ENCODE results near the gene SRPK2. TPM values are rescaled to one million over a fixed set of nuclear protein-coding genes. Genes with fewer than 3 reads are reported as not detected.
"Not testable (repeated sequence)": the region's sequence is repeated elsewhere in the genome, so short reads cannot be mapped to it uniquely, and the experiment has no call there.

SRPK2 gene
- polyA plus RNA-seq, 1 donor: 26.7 TPM

DNA sequence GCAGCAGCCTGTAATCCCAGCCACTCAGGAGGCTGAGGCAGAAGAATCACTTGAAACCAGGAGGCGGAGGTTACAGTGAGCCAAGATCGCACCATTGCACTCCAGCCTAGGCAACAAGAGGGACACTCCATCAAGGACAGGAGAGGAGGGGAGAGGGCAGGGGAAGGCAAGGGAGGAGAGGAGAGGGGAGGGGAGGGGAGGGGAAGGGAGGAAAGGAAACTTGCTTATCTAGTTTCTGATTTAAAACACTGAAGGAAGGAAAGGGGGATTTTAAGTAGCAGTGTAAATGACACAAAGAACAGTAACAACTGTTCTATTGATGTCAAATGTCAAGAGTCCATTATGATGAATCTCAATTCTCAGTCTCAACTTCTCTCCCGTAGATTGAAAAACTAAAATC lies 43.7 kb downstream of the SRPK2 start:
- no CpG with 5 or more reads among the region's 3 CpGs for WGBS (ENCODE audit: insufficient coverage, low lambda C conversion rate)
- H3K27ac ChIP-seq (ENCODE audit: low read length): no peak overlapping the region

GRCh38 chr7:105339404-105340323 lies 49.1 kb downstream of the SRPK2 start:
- no peaks in the 10 kb centered on the region for H3K36me3 ChIP-seq (ENCODE audit: control insufficient read depth, insufficient read depth, low read length)
- H3K4me1 ChIP-seq (ENCODE audit: control insufficient read depth, insufficient read depth, low read length): no peaks in the 10 kb centered on the region
- H3K4me3 ChIP-seq (ENCODE audit: low read length): no peak overlapping the region
- 100% methylated on average over 2 of the region's 12 CpGs for WGBS (ENCODE audit: insufficient coverage, low lambda C conversion rate)
- H3K9me3 ChIP-seq (ENCODE audit: control insufficient read depth, low read depth, low read length): no peaks in the 10 kb centered on the region
- DNase-seq: no peak
- no peaks in the 10 kb centered on the region for H3K27me3 ChIP-seq (ENCODE audit: control insufficient read depth, insufficient read depth, low read length)
- H3K27ac ChIP-seq (ENCODE audit: low read length): no peak overlapping the region

More for the DNA sequence above, 43.7 kb downstream of the SRPK2 start:
- H3K4me3 ChIP-seq (ENCODE audit: low read length): no peak overlapping the region
- H3K9me3 ChIP-seq (ENCODE audit: control insufficient read depth, low read depth, low read length): no peaks in the 10 kb centered on the region
- DNase-seq: no peak
- no peaks in the 10 kb centered on the region for H3K4me1 ChIP-seq (ENCODE audit: control insufficient read depth, insufficient read depth, low read length)
- H3K36me3 ChIP-seq (ENCODE audit: control insufficient read depth, insufficient read depth, low read length): no peaks in the 10 kb centered on the region
- H3K27me3 ChIP-seq (ENCODE audit: control insufficient read depth, insufficient read depth, low read length): no peaks in the 10 kb centered on the region

DNA sequence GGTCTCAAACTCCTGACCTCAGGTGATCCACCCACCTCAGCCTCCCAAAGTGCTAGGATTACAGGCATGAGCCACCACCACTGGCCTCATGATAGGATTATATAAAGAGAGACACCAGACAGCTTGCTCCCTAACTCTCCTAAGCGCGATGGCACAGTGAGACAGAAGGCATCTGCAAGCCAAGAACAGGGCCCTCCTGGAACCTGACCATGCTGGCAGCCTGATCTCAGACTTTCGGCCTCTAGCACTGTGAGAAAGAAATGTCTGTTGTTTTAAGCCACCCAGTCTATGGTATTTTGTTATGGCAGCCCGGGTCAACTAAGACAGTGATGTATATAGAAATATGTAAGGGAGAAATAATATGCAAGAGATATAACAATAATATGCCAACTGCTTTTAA lies 51.2 kb downstream of the SRPK2 start:
- Histone ChIP-seq H3K36me3 (ENCODE audit: control insufficient read depth, insufficient read depth, low read length) (no peaks in the 10 kb centered on the region), H3K9me3 (ENCODE audit: control insufficient read depth, low read depth, low read length) (no peaks in the 10 kb centered on the region), H3K27ac (ENCODE audit: low read length) (no peak overlapping the region), H3K4me1 (ENCODE audit: control insufficient read depth, insufficient read depth, low read length) (no peaks in the 10 kb centered on the region), H3K27me3 (ENCODE audit: control insufficient read depth, insufficient read depth, low read length) (no peaks in the 10 kb centered on the region), H3K4me3 (ENCODE audit: low read length) (no peak overlapping the region)
- WGBS (ENCODE audit: insufficient coverage, low lambda C conversion rate): 89% methylated on average over 1 of the region's 4 CpGs
- no peak for DNase-seq

GRCh38 chr7:105336009-105336408 lies 52.7 kb downstream of the SRPK2 start:
- no CpG with 5 or more reads among the region's 1 CpG for WGBS (ENCODE audit: insufficient coverage, low lambda C conversion rate)
- Histone ChIP-seq H3K27ac (ENCODE audit: low read length) (no peak overlapping the region), H3K4me1 (ENCODE audit: control insufficient read depth, insufficient read depth, low read length) (no peaks in the 10 kb centered on the region), H3K27me3 (ENCODE audit: control insufficient read depth, insufficient read depth, low read length) (no peaks in the 10 kb centered on the region), H3K36me3 (ENCODE audit: control insufficient read depth, insufficient read depth, low read length) (no peaks in the 10 kb centered on the region), H3K4me3 (ENCODE audit: low read length) (no peak overlapping the region), H3K9me3 (ENCODE audit: control insufficient read depth, low read depth, low read length) (no peaks in the 10 kb centered on the region)
- DNase-seq: no peak

DNA sequence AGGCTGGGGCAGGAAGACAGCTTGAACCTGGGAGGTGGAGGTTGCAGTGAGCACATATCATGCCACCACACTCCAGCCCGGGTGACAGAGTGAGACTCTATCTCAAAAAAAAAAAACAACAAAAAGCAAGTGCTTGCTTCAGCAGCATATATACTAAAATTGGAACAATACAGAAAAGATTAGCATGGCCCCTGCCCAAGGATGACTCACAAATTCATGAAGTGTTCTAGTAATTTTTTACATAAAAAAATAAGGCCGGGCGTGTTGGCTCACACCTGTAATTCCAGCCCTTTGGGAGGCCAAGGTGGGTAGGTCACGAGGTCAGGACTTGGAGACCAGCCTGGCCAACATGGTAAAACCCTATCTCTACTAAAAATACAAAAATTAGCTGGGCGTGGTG lies 56.1 kb downstream of the SRPK2 start:
- not testable (repeated sequence) for H3K36me3 ChIP-seq (ENCODE audit: control insufficient read depth, insufficient read depth, low read length); H3K4me3 ChIP-seq (ENCODE audit: low read length); H3K4me1 ChIP-seq (ENCODE audit: control insufficient read depth, insufficient read depth, low read length); H3K9me3 ChIP-seq (ENCODE audit: control insufficient read depth, low read depth, low read length); DNase-seq; H3K27me3 ChIP-seq (ENCODE audit: control insufficient read depth, insufficient read depth, low read length); H3K27ac ChIP-seq (ENCODE audit: low read length)
- WGBS (ENCODE audit: insufficient coverage, low lambda C conversion rate): no CpG with 5 or more reads among the region's 5 CpGs

DNA sequence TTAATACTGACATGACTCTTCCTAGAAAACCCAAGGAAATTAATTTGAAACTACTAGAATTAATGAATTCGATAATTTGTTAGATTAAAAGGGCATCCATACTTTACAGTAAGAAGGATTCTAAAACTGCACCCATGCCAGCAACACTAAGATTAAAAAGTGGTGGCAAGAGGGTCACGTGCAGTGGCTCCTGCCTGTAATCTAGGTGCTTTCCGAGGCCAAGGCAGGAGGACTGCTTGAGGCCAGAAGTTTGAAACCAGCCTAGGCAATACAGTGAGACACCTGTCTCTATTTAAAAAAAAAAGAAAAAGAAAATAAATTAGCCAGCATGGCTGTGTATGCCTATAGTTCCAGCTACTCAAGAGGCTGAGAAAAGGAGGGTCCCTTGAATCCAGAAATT lies 58.2 kb downstream of the SRPK2 start:
- WGBS (ENCODE audit: insufficient coverage, low lambda C conversion rate): 90% methylated on average over 3 of the region's 3 CpGs
- Histone ChIP-seq H3K4me1 (ENCODE audit: control insufficient read depth, insufficient read depth, low read length) (no peaks in the 10 kb centered on the region), H3K9me3 (ENCODE audit: control insufficient read depth, low read depth, low read length) (no peaks in the 10 kb centered on the region), H3K36me3 (ENCODE audit: control insufficient read depth, insufficient read depth, low read length) (no peaks in the 10 kb centered on the region), H3K27ac (ENCODE audit: low read length) (no peak overlapping the region), H3K27me3 (ENCODE audit: control insufficient read depth, insufficient read depth, low read length) (no peaks in the 10 kb centered on the region), H3K4me3 (ENCODE audit: low read length) (no peak overlapping the region)
- DNase-seq: no peak

- H3K27ac ChIP-seq (ENCODE audit: low read length): no peak overlapping the region
- DNase-seq: no peak
- no peaks in the 10 kb centered on the region for H3K4me1 ChIP-seq (ENCODE audit: control insufficient read depth, insufficient read depth, low read length)
- H3K27me3 ChIP-seq (ENCODE audit: control insufficient read depth, insufficient read depth, low read length): no peaks in the 10 kb centered on the region
- no peaks in the 10 kb centered on the region for H3K9me3 ChIP-seq (ENCODE audit: control insufficient read depth, low read depth, low read length)
- WGBS (ENCODE audit: insufficient coverage, low lambda C conversion rate): no CpG with 5 or more reads among the region's 1 CpG
- H3K36me3 ChIP-seq (ENCODE audit: control insufficient read depth, insufficient read depth, low read length): no peaks in the 10 kb centered on the region
- no peak overlapping the region for H3K4me3 ChIP-seq (ENCODE audit: low read length)
Observed at GRCh38 chr7:105327201-105327600, 61.5 kb downstream of the SRPK2 start.

- H3K27ac ChIP-seq (ENCODE audit: low read length): no peak overlapping the region
- no peaks in the 10 kb centered on the region for H3K36me3 ChIP-seq (ENCODE audit: control insufficient read depth, insufficient read depth, low read length)
- DNase-seq: no peak
- H3K4me3 ChIP-seq (ENCODE audit: low read length): no peak overlapping the region
- H3K27me3 ChIP-seq (ENCODE audit: control insufficient read depth, insufficient read depth, low read length): no peaks in the 10 kb centered on the region
- 90% methylated on average over 2 of the region's 5 CpGs for WGBS (ENCODE audit: insufficient coverage, low lambda C conversion rate)
- no peaks in the 10 kb centered on the region for H3K9me3 ChIP-seq (ENCODE audit: control insufficient read depth, low read depth, low read length)
- H3K4me1 ChIP-seq (ENCODE audit: control insufficient read depth, insufficient read depth, low read length): no peaks in the 10 kb centered on the region
Observed at GRCh38 chr7:105325216-105325904, 63.4 kb downstream of the SRPK2 start.

DNA sequence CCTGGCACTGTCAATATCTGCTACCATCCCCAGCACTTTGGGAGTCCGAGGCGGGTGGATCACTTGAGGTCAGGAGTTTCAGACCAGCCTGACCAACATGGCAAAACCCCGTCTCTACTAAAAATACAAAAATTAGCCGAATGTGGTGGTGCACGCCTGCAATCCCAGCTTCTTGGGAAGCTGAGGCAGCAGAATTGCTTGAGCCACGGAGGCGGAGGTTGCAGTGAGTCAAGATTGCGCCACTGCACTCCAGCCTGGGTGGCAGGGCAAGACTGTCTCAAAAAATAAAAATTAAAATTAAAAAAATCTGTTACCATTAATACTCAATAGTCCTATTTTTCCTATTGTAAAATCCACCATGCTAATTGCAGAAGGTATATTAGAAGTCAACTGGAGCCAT lies 64.1 kb downstream of the SRPK2 start:
- not testable (repeated sequence) for H3K4me1 ChIP-seq (ENCODE audit: control insufficient read depth, insufficient read depth, low read length); H3K36me3 ChIP-seq (ENCODE audit: control insufficient read depth, insufficient read depth, low read length)
- WGBS (ENCODE audit: insufficient coverage, low lambda C conversion rate): no CpG with 5 or more reads among the region's 8 CpGs

GRCh38 chr7:105323366-105323765 lies 65.4 kb downstream of the SRPK2 start:
- H3K4me1 ChIP-seq (ENCODE audit: control insufficient read depth, insufficient read depth, low read length): no peaks in the 10 kb centered on the region
- H3K4me3 ChIP-seq (ENCODE audit: low read length): no peak overlapping the region
- H3K27me3 ChIP-seq (ENCODE audit: control insufficient read depth, insufficient read depth, low read length): no peaks in the 10 kb centered on the region
- DNase-seq: no peak
- no peaks in the 10 kb centered on the region for H3K36me3 ChIP-seq (ENCODE audit: control insufficient read depth, insufficient read depth, low read length)
- H3K9me3 ChIP-seq (ENCODE audit: control insufficient read depth, low read depth, low read length): no peaks in the 10 kb centered on the region
- no CpG with 5 or more reads among the region's 1 CpG for WGBS (ENCODE audit: insufficient coverage, low lambda C conversion rate)
- H3K27ac ChIP-seq (ENCODE audit: low read length): no peak overlapping the region

More for the DNA sequence above, 64.1 kb downstream of the SRPK2 start:
- not testable (repeated sequence) for H3K27ac ChIP-seq (ENCODE audit: low read length); H3K4me3 ChIP-seq (ENCODE audit: low read length); H3K9me3 ChIP-seq (ENCODE audit: control insufficient read depth, low read depth, low read length); H3K27me3 ChIP-seq (ENCODE audit: control insufficient read depth, insufficient read depth, low read length); DNase-seq
